Measurements from ENCODE around the gene TRIM46.

- TF ChIP-seq MAX (IDR thresholded peaks at IDR 0.05) (no peak), NFIC (IDR thresholded peaks at IDR 0.05) (no peak), REST (IDR thresholded peaks at IDR 0.05; ENCODE audit: low read depth) (no peak), CEBPB (IDR thresholded peaks at IDR 0.05) (no peak), ZBTB7A (IDR thresholded peaks at IDR 0.05; ENCODE audit: low read depth) (no peak), EP300 (IDR thresholded peaks at IDR 0.05; ENCODE audit: borderline replicate concordance) (no peak), RAD21 (IDR thresholded peaks at IDR 0.05; ENCODE audit: low read depth) (peak; percentile 69), YY1 (IDR thresholded peaks at IDR 0.05; ENCODE audit: low read depth) (peak; percentile 49; the same call in 1 of the 2 replicates), USF1 (IDR thresholded peaks at IDR 0.05) (no peak), CREB1 (IDR thresholded peaks at IDR 0.05; ENCODE audit: low read depth) (no peak), FOXM1 (IDR thresholded peaks at IDR 0.05; ENCODE audit: borderline replicate concordance, low read depth) (no peak), TAF1 (IDR thresholded peaks at IDR 0.05; ENCODE audit: low read depth) (no peak), TEAD4 (IDR thresholded peaks at IDR 0.05) (no peak), EGR1 (IDR thresholded peaks at IDR 0.05) (no peak)
These were observed 3.0 kb downstream of the TRIM46 start for GRCh38 chr1:155176544-155177071.

Measured in Ishikawa (cell line).